HG03135 (cell line): ENCODE measurements around the gene USH2A.

Experiments
- ATAC-seq: cut with Tn5 transposase; IDR thresholded peaks from one replicate; pipeline ENCODE4 v1.9.1; 2021; ENCODE audit warnings: mild to moderate bottlenecking, moderate library complexity; ENCODE audit not compliant: unreplicated experiment

Gene USH2A

GRCh38 chr1:215612391-215612790, 810.9 kb downstream of the USH2A start:
- ATAC-seq = no peak

- no peak for ATAC-seq
These were observed 814.6 kb downstream of the USH2A start for GRCh38 chr1:215608646-215609045.

- no peak for ATAC-seq
These were observed 815.8 kb downstream of the USH2A start for GRCh38 chr1:215607412-215607811.

DNA sequence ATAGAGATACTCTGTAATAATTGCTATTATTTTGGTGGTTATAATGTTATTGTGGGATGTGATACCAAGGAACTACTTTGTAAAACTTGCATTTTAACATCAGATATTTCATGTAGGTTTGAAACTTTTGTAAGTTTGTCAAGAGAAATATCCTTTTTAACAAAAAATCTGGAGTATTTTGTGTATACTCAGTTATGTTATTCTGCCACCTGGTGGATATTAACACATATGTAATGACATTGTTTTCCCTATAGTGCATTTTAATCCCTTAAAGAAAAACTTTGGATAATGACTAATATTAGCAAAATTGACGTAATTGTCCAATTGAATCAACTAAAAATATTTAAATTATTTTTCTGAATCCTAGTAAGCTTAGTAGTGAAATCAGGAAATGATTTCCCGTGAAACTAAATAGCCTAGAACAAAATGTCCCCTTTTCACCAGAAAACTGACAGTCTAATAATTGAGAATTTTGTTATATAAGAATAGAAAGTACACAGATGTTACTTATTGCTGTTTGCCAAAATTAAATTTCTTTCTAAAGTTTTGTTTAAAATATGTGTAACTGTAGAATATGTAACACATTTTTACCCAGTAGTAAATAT, 816.6 kb downstream of the USH2A start:
- peak; percentile 73 for ATAC-seq

GRCh38 chr1:215606036-215606435, 817.2 kb downstream of the USH2A start:
- ATAC-seq = no peak

GRCh38 chr1:215605011-215605621, 818.1 kb downstream of the USH2A start:
- ATAC-seq = no peak

GRCh38 chr1:215603319-215603718, 819.9 kb downstream of the USH2A start:
- no peak for ATAC-seq

- ATAC-seq = no peak
These were observed 822.0 kb downstream of the USH2A start for GRCh38 chr1:215601276-215601675.

DNA sequence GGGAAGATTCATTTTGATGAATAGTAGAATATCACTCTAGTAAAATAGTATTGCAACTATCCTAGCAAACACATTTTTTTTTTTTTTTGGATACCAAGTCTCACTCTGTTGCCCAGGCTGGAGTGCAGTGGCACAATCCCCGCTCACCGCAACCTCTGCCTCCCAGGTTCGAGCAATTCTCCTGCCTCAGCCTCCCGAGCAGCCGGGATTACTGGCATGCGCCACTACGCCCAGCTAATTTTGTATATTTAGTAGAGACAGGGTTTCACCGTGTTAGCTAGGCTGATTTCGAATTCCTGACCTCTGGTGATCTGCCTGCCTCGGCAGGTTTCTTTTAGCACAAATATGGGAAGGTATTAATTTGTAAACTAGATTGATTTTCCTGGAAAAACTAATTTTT, 822.4 kb downstream of the USH2A start:
- no peak for ATAC-seq

- no peak for ATAC-seq
These were observed 822.9 kb downstream of the USH2A start for GRCh38 chr1:215600258-215600792.

GRCh38 chr1:215599418-215600074, 823.7 kb downstream of the USH2A start:
- ATAC-seq = no peak

- ATAC-seq = no peak
These were observed 825.3 kb downstream of the USH2A start for GRCh38 chr1:215597961-215598360.

DNA sequence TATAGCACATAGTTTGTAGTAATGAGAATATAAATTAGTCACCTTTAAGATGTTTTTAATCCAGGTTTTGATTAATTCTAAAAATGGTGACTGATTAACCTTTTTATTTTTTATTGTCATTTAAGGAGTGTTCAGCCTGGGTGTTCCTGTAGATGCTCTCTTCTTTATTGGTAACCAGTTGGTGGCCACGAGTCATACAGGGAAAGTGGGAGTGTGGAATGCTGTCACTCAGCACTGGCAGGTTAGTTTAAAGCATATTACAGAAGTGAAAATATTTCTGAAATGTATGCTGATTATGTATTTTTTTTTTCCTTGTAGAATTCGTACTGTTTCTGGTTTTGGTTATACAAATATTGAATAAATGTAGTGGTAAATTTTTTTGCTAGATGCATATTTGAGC, 828.0 kb downstream of the USH2A start:
- ATAC-seq = no peak

GRCh38 chr1:215594640-215595039, 828.6 kb downstream of the USH2A start:
- ATAC-seq = no peak

DNA sequence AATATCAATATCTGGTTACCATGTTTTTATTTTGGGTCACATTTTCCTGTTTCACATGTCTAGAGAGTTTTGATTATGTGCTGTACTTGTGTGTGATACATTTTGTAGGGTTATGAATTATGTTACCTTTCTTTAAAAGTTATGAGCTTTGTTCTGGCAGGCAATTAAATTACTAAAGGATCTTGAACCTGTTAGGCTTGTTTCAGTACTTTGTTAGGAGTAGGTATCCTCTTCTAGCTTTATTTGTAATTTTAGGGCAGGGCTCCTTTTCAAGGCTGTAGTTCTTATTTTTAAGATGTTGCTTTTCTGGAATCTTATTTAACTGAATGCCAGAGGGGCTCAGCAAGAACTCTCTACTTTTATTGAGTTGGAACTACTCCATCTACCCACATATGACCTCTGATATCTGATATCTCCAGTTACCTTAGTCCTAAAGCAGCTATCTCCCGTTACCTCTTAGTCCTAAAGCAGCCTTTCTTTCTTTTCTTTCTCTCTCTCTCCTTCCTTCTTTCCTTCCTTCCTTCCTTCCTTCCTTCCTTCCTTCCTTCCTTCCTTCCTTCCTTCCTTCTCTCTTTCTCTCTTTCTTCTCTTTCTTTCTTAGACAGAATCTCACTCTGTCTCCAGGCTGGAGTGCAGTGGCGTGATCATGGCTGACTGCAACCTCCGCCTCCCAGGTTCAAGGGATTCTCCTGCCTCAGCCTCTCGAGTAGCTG, 832.3 kb downstream of the USH2A start:
- ATAC-seq = no peak

DNA sequence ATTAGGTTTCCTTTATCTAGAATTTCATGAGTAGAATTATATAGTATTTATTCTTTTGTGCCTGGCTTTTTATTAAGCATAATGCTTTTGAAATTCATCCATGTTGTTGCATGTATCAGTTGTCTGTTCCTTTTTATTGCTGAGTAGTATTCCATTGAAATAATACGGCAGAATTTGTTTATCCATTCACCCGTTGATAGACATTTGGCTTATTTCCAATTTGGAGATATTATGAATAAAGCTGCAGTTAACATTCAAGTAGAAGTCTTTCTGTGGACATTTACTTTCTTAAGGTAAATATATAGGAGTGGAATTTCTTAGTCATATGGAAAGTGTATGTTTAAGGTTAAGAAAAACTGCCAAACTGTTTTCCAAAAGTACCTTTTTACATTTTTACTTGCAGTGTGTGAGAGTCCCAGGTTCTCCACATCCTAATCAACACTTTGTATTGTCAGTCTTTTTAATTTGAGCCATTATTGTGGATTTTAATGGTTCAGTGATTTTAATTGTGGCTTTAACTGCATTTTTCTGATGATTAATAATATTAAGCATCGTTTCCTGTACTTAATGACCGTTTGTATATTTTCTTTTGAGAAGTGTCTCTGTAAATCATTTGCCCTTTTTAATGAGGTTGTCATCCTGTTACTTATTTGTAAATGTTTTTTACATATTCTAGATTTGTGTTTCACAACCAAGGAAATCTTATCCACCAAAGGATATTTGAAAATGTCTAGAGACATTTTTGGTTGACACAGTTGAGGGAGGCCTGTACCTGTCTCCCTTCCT, 833.4 kb downstream of the USH2A start:
- ATAC-seq = no peak

DNA sequence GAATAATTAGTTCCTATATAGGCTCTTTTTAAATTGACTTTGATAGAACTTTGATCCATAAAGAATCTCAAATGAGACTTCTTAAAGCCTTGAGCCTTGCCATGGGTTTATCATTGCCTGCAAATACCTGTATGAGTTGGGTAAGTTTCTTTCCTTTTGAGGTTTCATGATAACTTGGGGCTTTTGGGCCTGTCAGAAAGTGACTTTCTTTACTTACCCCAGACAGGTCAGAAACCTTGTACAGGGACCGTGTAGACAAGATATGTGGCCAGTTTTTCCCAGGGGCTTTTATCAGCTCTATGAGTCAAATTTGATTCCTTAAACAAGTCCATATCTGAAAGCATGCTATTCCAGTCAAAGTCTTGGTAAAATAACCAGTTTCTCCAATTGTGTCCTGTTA, 838.9 kb downstream of the USH2A start:
- ATAC-seq = no peak

- ATAC-seq = no peak
These were observed 840.0 kb downstream of the USH2A start for GRCh38 chr1:215583185-215583749.

- ATAC-seq = no peak
These were observed 841.4 kb downstream of the USH2A start for GRCh38 chr1:215581896-215582295.
